ENCODE data around the gene PACSIN2.

Gene PACSIN2

GRCh38 chr22:42883121-42883520 is 131.8 kb downstream of the PACSIN2 start:
- H3K4me3 ChIP-seq (ENCODE audit: low read depth, low read length): no peak overlapping the region
- TF ChIP-seq, protein P1, sequence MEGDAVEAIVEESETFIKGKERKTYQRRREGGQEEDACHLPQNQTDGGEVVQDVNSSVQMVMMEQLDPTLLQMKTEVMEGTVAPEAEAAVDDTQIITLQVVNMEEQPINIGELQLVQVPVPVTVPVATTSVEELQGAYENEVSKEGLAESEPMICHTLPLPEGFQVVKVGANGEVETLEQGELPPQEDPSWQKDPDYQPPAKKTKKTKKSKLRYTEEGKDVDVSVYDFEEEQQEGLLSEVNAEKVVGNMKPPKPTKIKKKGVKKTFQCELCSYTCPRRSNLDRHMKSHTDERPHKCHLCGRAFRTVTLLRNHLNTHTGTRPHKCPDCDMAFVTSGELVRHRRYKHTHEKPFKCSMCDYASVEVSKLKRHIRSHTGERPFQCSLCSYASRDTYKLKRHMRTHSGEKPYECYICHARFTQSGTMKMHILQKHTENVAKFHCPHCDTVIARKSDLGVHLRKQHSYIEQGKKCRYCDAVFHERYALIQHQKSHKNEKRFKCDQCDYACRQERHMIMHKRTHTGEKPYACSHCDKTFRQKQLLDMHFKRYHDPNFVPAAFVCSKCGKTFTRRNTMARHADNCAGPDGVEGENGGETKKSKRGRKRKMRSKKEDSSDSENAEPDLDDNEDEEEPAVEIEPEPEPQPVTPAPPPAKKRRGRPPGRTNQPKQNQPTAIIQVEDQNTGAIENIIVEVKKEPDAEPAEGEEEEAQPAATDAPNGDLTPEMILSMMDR (IDR thresholded peaks at IDR 0.05; ENCODE audit: low read depth, low read length): no peak

GRCh38 chr22:42881982-42882656 is 132.8 kb downstream of the PACSIN2 start:
- no peak overlapping the region for H3K4me3 ChIP-seq (ENCODE audit: low read depth, low read length)
- TF ChIP-seq, protein P1 (IDR thresholded peaks at IDR 0.05; ENCODE audit: low read depth, low read length): no peak

- TF ChIP-seq, protein P1 (IDR thresholded peaks at IDR 0.05; ENCODE audit: low read depth, low read length): no peak
- no peak overlapping the region for H3K4me3 ChIP-seq (ENCODE audit: low read depth, low read length)
These were observed 133.7 kb downstream of the PACSIN2 start for GRCh38 chr22:42881298-42881697.

- TF ChIP-seq, protein P1 (IDR thresholded peaks at IDR 0.05; ENCODE audit: low read depth, low read length): no peak
These were observed 134.1 kb downstream of the PACSIN2 start for GRCh38 chr22:42880815-42881214.

DNA sequence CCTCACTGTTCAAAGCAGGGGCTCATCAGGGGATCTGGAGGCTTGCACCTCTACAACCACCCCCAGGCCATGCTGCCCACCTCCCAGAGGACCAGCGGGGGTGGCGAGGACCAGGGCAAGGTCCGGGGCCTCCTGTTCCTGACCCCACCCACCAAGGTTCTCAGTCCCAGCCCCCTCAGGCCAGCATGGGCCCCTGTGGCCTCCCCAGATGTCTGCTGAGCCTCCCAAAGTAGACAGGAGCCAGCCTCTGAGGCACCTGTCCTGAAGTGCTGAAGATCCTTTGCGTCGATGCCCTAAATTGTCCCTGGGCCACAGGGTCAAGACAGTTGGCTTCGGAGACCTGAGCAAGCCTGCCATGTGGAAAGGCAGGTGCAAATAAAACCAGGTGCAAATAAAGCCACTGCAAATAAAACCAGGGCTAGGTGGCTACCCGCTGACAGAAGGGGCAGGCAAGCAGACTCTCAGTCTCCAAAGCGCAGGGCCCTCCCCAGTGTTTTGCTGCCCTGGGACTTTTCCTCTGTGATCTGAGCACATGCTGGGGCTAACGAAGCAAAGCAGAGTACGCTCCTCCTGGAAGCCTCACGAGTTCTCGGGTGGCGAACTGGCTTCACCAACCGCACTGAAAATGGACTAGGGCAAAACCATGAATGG is 135.5 kb downstream of the PACSIN2 start:
- no peak overlapping the region for H3K4me3 ChIP-seq (ENCODE audit: low read depth, low read length)
- TF ChIP-seq, protein P1 (IDR thresholded peaks at IDR 0.05; ENCODE audit: low read depth, low read length): no peak

More at GRCh38 chr22:42880815-42881214, 134.1 kb downstream of the PACSIN2 start:
- no peak overlapping the region for H3K4me3 ChIP-seq (ENCODE audit: low read depth, low read length)

DNA sequence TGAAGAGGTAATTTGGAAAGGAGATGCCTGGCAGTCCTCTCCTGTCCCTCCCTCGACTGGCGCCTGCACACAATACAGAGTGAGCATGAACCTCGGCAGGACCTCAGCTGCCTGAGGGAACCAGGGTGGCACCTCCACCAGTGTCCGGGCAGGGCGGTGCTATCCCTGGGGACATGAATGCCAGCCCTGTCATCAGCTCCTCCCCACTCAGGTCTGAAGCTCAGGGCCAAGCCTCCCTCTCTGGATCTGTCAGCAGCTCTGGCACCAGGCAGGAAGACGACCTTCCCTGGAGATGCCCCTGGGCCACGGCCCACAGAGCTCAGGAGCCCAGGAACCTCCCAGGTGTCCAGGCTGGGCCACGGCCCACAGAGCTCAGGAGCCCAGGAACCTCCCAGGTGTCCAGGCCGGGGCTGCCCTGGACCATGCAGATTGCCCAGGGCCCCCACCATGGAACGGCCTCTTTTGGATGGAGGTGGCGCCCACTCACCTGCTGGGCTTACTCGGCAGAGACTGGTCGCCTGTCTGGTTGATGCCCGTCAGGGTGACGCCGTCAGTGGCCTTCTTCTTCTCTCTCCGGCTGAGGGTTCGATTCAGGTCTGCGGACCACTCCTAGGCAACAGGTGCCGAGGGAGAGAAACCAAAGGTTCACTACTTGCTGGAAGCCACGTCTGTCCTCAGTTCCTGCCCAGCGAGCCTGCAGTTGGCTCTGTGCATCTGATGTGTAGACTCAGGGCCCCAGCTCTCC is 136.2 kb downstream of the PACSIN2 start:
- TF ChIP-seq, protein P1 (IDR thresholded peaks at IDR 0.05; ENCODE audit: low read depth, low read length): no peak
- H3K4me3 ChIP-seq (ENCODE audit: low read depth, low read length): no peak overlapping the region

Measured in WI38 (cell line).